Amniotic stem cell (primary cell): Measurements from ENCODE around the gene CDC14A.

Experiments
- DNase-seq: peaks from one replicate; lab custom pipeline; 2025; lab: John Stamatoyannopoulos, UW

CDC14A gene

GRCh38 chr1:100538913-100539835, 186.9 kb downstream of the CDC14A start:
- DNase-seq = no peak

GRCh38 chr1:100539836-100540536, 187.7 kb downstream of the CDC14A start:
- no peak for DNase-seq

- DNase-seq = no peak
Observed at GRCh38 chr1:100542285-100542684, 190.0 kb downstream of the CDC14A start.

- DNase-seq = no peak
Observed at GRCh38 chr1:100543640-100544039, 191.3 kb downstream of the CDC14A start.

- DNase-seq = no peak
Observed at GRCh38 chr1:100544791-100545190, 192.5 kb downstream of the CDC14A start.

DNA sequence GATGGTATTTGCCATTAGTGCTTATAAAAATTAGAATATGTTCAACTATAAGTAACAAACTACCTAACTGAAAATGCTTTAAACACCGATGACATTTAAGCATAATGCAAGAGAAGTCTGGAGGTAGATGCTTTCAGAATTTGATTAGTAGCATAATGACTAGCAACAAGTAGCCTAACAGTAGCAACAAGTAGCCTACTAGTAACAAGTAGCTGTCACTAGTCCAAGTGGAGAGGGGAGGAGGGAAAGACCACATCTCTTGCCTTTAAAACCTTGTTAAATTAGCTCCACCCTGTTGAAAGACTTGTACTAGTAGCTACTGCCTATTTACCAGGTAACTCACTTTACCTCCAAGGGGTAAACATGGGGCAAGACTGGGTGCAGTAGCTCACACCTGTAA, 193.5 kb downstream of the CDC14A start:
- no peak for DNase-seq

GRCh38 chr1:100552031-100552430, 199.7 kb downstream of the CDC14A start:
- DNase-seq = no peak

DNA sequence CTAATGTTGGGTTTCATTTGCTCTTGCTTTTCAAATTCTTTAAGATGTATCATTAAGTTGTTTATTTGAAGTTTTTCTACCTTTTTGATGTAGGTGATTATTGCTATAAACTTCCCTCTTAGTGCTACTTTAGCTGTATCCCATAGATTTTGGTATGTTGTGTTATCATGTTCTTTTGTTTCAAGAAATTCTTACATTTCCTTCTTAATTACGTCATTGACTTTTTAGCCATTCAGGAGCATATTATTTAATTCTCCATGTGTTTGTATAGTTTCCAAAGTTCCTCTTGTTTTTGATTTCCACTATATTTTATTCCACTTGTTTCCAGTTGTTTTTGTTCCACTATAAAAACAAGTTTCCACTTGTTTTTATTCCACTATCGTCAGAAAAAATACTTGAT, 200.6 kb downstream of the CDC14A start:
- no peak for DNase-seq

- DNase-seq = no peak
Observed at GRCh38 chr1:100556181-100556580, 203.9 kb downstream of the CDC14A start.

DNA sequence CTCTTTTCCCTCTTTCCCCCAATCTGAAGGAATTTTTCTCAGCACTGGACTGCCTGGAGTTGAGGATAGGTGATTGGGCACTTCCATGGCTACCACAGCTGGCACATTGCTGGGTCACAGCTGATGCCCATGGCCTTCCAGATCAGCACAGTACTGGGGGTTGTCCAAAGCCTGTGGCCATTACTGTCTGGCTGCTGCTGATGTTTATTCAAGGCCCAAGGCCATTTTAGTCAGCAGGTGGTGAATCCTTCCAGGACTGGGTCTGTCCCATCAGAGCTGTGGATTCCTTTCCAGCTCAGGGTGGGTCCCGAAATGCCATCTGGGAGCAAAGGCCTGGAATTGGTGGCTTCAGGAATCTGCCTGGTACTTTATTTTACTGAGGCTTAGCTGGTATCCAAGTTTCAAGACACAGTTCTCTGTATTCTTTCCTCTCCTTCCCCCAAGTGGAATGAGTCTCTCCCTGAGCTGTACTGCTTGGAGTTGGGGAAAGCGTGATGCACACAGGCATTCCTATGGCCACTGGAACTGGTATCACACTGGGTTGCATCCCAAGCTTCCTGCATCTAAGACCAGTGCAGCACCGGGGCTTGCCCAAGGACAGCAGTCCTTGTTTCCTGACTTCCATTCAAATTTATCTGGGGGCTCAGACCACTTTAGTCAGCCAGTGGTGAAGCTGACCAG, 204.8 kb downstream of the CDC14A start:
- no peak for DNase-seq

DNA sequence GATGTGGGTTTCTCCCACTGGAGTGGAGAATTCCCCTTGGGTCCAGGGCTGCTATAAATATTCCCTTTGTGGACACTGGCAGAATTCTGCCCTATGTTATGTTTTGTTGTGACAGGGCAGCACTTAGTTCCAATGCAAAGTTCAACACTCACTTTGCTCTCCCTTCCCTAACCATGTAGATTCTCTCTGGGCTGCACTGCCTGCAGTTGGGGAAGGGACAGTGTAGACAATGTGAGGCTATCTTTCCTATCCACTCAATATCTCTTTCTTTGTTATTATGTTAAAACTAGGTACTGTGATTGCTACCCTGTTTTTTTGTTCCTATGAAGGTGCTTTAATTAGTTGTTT, 205.3 kb downstream of the CDC14A start:
- no peak for DNase-seq

- DNase-seq = no peak
Observed at GRCh38 chr1:100565533-100565932, 213.2 kb downstream of the CDC14A start.

DNA sequence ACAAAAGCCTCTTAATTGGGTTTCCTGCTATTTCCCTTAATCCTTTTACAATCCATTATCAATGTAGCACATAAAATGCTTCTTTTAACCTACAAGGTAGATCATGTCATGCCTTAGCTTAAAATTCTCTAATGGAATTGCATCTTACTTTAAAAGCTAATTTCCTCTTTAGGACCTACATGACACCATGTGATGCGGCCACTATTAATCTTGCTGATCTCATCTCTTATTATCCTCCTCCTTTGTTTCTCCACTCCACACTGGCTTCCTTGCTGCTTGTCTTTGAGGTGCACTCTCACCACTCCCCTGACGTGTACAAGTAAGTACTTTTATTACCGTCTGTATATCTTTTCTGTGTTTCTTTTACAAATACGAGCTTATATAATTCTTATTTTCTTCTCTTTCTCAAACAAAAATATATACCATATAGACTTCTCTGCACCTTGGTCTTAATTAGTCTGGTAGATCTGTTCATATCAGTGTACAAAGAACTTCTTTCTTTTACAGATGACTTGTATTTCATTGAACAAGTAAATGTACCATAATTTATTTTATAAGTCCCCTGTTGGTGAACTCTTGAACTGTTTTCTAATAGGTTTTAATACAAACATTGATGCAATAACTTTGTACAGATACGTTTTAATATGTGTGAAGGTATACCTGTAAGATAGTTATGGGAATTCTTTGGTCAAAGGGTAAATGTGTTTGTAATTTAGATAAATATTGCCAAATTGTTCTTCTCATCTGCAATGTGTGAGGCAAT, 213.8 kb downstream of the CDC14A start:
- DNase-seq = no peak

GRCh38 chr1:100567062-100567461, 214.8 kb downstream of the CDC14A start:
- DNase-seq = no peak
